MCF 10A (cell line): ENCODE measurements around the gene VAPA. TPM values are rescaled to one million over a fixed set of nuclear protein-coding genes. Genes with fewer than 3 reads are reported as not detected.

Source experiments
- BruUV-seq: library from RNA; stranded (reverse); fragments of 400-500 nt; replicated peaks from 2 replicates; lab custom pipeline; 2021; lab: Mats Ljungman, UMichigan
- CTCF ChIA-PET: fragments of 300-600 bp; sonication (Branson Sonifier 250); formaldehyde crosslinking; extraction: SDS; loops from one replicate; lab custom pipeline; 2021; ENCODE audit warnings: antibody characterized with exemption, inconsistent platforms; lab: Yijun Ruan, JAX
- POLR2A ChIA-PET: fragments of 300-600, 350-650 bp; sonication (Branson Sonifier 250); formaldehyde crosslinking; extraction: SDS; loops from one replicate; lab custom pipeline; 2020; ENCODE audit warnings: antibody characterized with exemption, inconsistent platforms; lab: Yijun Ruan, JAX
- DNase-seq: peaks from one replicate; pipeline ENCODE4 v3.0.0-alpha.2; 2018; ENCODE audit not compliant: unreplicated experiment
- H3K27ac Mint-ChIP-seq: one replicate; pipeline ENCODE4 v1.8.0; 2022; ENCODE audit warnings: mild to moderate bottlenecking, low read depth, mixed read lengths; ENCODE audit not compliant: unreplicated experiment
- H3K27me3 Mint-ChIP-seq: one replicate; pipeline ENCODE4 v1.8.0; 2022; ENCODE audit warnings: mixed read lengths; ENCODE audit not compliant: insufficient read depth, unreplicated experiment
- H3K36me3 Mint-ChIP-seq: one replicate; pipeline ENCODE4 v1.8.0; 2022; ENCODE audit warnings: mild to moderate bottlenecking, moderate library complexity, mixed read lengths; ENCODE audit not compliant: insufficient read depth, unreplicated experiment
- H3K4me1 Mint-ChIP-seq: one replicate; pipeline ENCODE4 v1.8.0; 2022; ENCODE audit warnings: mixed read lengths; ENCODE audit not compliant: insufficient read depth, unreplicated experiment
- H3K4me3 Mint-ChIP-seq: one replicate; pipeline ENCODE4 v1.8.0; 2022; ENCODE audit warnings: mild to moderate bottlenecking, moderate library complexity, mixed read lengths; ENCODE audit not compliant: unreplicated experiment
- H3K9me3 Mint-ChIP-seq: one replicate; pipeline ENCODE4 v1.8.0; 2022; ENCODE audit warnings: mixed read lengths; ENCODE audit not compliant: unreplicated experiment
- intact Hi-C: fragments of 100-400 bp; cut with micrococcal nuclease; formaldehyde crosslinking; loops from 2 replicates; pipeline ENCODE4 v1.14.1; 2022
- total RNA-seq: library from RNA; stranded (reverse); gene quantifications from 2 replicates; pipeline ENCODE4 v1.2.3, GENCODE V29; 2022
- TF ChIP-seq, protein P1 (sequence below): fragments of 200-600 bp; IDR thresholded peaks from one replicate; pipeline ENCODE4 v1.8.0; 2022; ENCODE audit warnings: antibody characterized with exemption, mild to moderate bottlenecking; ENCODE audit not compliant: unreplicated experiment

The VAPA gene
- total RNA-seq, 1 experiment from 2014 or later: 286 TPM

DNA sequence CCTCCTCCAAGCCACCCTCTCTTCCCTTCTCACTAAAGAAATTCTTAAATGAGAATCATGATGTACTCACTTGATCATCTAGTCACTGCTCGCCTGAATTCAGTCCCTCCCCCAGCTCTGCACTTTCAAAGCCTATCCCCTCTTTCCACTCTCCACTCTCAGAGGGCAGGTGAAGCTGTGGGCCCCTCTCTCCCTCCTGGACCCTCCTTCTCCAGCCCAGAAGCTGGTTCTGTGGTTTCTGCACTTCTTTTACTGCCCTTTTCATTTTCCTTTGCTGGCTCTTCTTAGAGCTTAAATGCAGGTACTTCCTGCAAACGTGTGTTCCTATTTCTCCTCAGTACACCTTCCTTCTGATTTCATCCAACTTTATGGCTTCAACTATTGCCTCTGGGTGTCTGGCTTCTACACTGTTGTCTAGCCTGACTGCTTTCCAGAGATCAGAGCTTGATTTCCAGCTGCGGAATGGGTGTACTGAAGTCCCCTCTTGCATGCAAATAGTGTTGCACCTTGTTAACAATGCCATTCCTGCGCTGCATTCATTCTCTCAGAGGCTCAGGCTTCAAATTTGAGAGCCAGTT is 43.3 kb upstream of the VAPA start:
- Mint-ChIP-seq H3K4me1 (peaks cover 39% of the 10 kb centered on the region), H3K9me3 (peaks cover 10% of the 10 kb centered on the region), H3K27me3 (no peaks in the 10 kb centered on the region), H3K27ac (peak overlapping the region; percentile 84), H3K36me3 (peaks cover 14% of the 10 kb centered on the region), H3K4me3 (no peak overlapping the region)
- no peak for DNase-seq
- ChIA-PET POLR2A (interaction anchor here (1.0 to 3.4 kb wide), 11 partner anchors 9 to 222 kb away, joined by 3 to 39 read pairs (median 3); partner anchors contain the start of gene VAPA), CTCF (interaction anchor here (0.7 to 1.2 kb wide), 3 partner anchors 43 to 131 kb away, joined by 3 to 4 read pairs (median 4); partner anchors contain the start of gene VAPA)
- BruUV-seq: no TSS peak
- TF ChIP-seq, protein P1, sequence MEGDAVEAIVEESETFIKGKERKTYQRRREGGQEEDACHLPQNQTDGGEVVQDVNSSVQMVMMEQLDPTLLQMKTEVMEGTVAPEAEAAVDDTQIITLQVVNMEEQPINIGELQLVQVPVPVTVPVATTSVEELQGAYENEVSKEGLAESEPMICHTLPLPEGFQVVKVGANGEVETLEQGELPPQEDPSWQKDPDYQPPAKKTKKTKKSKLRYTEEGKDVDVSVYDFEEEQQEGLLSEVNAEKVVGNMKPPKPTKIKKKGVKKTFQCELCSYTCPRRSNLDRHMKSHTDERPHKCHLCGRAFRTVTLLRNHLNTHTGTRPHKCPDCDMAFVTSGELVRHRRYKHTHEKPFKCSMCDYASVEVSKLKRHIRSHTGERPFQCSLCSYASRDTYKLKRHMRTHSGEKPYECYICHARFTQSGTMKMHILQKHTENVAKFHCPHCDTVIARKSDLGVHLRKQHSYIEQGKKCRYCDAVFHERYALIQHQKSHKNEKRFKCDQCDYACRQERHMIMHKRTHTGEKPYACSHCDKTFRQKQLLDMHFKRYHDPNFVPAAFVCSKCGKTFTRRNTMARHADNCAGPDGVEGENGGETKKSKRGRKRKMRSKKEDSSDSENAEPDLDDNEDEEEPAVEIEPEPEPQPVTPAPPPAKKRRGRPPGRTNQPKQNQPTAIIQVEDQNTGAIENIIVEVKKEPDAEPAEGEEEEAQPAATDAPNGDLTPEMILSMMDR: no peak
- intact Hi-C loops: no loop called here

DNA sequence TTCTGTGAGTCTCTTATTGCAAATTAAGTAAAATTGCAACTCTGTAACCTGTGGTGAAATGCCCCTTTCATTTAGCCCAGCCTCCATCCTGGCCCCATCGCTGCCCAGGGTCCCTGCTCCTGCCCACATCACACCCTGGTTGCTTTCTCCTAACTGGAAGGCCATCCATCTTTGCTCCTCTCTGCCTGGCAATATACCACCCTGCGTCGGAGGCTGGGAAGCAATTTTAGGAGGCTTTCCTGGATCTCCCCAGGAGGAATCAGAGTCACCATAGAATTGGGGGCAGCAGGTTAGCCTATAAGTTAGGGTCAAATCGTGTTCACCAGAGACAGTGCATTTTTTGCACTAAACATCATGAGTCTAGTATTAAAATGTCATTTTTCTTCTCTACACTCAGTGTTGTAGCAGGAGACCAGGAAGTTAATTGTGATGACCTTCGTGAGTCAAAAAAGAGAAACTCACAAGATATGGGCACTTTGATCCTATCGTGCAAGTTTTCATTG is 42.5 kb upstream of the VAPA start:
- Mint-ChIP-seq H3K27ac (peak overlapping the region; percentile 35), H3K36me3 (peaks cover 6% of the 10 kb centered on the region), H3K27me3 (no peaks in the 10 kb centered on the region), H3K4me1 (peaks cover 39% of the 10 kb centered on the region), H3K9me3 (peaks cover 2% of the 10 kb centered on the region), H3K4me3 (peak overlapping the region; percentile 25)
- DNase-seq: no peak
- TF ChIP-seq, protein P1: no peak
- POLR2A ChIA-PET: interaction anchor here (1.1 to 3.4 kb wide), 4 partner anchors 10 to 88 kb away, joined by 3 to 39 read pairs (median 10); partner anchors contain the start of gene VAPA
- intact Hi-C loops: no loop called here
- CTCF ChIA-PET: interaction anchor here (0.8 kb wide), 1 partner anchor 132 kb away, joined by 3 read pairs; no protein-coding TSS in a partner anchor
- no TSS peak for BruUV-seq

DNA sequence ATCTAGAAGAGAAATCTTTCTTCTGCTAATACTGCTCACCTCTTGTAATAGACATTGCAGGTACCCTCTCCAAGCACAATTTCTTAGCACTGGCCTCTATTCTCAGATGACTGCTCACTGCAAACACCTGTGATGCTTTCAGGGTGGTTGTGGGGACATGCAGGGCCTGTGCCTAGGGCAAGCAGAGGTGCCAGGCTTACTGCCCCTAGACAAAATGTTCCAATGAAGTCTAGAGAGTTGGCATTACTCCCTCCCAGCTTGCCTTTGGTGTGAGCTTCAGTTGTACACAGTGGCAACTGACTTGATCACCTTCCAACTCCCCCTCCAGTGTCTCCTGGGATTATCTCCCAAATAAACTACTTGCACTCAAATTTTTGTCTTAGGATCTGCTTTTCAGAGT is 41.0 kb upstream of the VAPA start:
- no peak for DNase-seq
- no TSS peak for BruUV-seq
- H3K36me3 Mint-ChIP-seq: peaks cover 5% of the 10 kb centered on the region
- POLR2A ChIA-PET: no interaction called here
- H3K4me1 Mint-ChIP-seq: peaks cover 44% of the 10 kb centered on the region
- intact Hi-C loops: no loop called here
- H3K27me3 Mint-ChIP-seq: no peaks in the 10 kb centered on the region
- no peaks in the 10 kb centered on the region for H3K9me3 Mint-ChIP-seq
- H3K4me3 Mint-ChIP-seq: no peak overlapping the region
- H3K27ac Mint-ChIP-seq: no peak overlapping the region
- CTCF ChIA-PET: no interaction called here
- TF ChIP-seq, protein P1: no peak

DNA sequence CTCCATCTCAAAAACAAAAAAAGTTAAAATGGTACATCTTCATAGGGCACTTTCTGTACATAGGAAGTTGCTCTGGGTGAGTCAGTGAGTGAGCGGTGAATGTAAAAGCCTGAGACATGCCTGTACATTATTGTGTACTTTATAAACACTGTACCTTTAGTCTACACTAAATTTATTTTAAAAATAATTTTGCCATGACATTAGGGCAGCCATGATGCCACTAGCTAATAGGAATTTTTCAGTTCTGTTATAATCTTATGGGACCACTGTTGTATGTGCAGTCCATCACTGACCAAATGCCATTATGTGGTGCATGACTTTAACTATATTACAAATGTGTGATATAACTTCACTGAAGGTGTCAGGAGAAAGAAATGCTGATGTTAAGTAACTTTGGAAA is 39.1 kb upstream of the VAPA start:
- POLR2A ChIA-PET: interaction anchor here (3.3 kb wide), 1 partner anchor 39 kb away, joined by 41 read pairs; the partner anchor contains the start of gene VAPA
- BruUV-seq: no TSS peak
- intact Hi-C loops: loop anchor here (5.0 kb wide), 1 partner anchor 43 kb away; no protein-coding TSS in a partner anchor
- Mint-ChIP-seq H3K4me3 (no peak overlapping the region), H3K9me3 (no peaks in the 10 kb centered on the region), H3K36me3 (no peaks in the 10 kb centered on the region), H3K27ac (no peak overlapping the region), H3K27me3 (no peaks in the 10 kb centered on the region), H3K4me1 (peaks cover 30% of the 10 kb centered on the region)
- DNase-seq: peak; percentile 8
- CTCF ChIA-PET: interaction anchor here (0.7 kb wide), 1 partner anchor 695 kb away, joined by 3 read pairs; no protein-coding TSS in a partner anchor
- TF ChIP-seq, protein P1: no peak
